ENCODE measurements around the gene C16orf95.
"Not testable (repeated sequence)": the region's sequence is repeated elsewhere in the genome, so short reads cannot be mapped to it uniquely, and the experiment has no call there.

Gene C16orf95

GRCh38 chr16:87346517-87347060, 29.4 kb upstream of the C16orf95 start:
- no peak for DNase-seq (ENCODE audit: low read depth in 2 of 2)

GRCh38 chr16:87345726-87346424, 28.7 kb upstream of the C16orf95 start:
- no peak for DNase-seq (ENCODE audit: low read depth in 2 of 2)

GRCh38 chr16:87344931-87345631, 27.9 kb upstream of the C16orf95 start:
- DNase-seq (ENCODE audit: low read depth in 2 of 2), result peak; percentile 13 to 33

- DNase-seq (ENCODE audit: low read depth in 2 of 2), result no peak
Measured at GRCh38 chr16:87344165-87344930, 27.2 kb upstream of the C16orf95 start.

GRCh38 chr16:87343753-87344050, 26.5 kb upstream of the C16orf95 start:
- no peak for DNase-seq (ENCODE audit: low read depth in 2 of 2)

GRCh38 chr16:87342978-87343752, 26.0 kb upstream of the C16orf95 start:
- no peak for DNase-seq (ENCODE audit: low read depth in 2 of 2)

GRCh38 chr16:87342504-87342903, 25.3 kb upstream of the C16orf95 start:
- DNase-seq (ENCODE audit: low read depth in 2 of 2), result no peak

GRCh38 chr16:87340198-87340597, 23.0 kb upstream of the C16orf95 start:
- DNase-seq (ENCODE audit: low read depth in 2 of 2), result no peak

- not testable (repeated sequence) for DNase-seq (ENCODE audit: low read depth in 2 of 2)
Measured at GRCh38 chr16:87339724-87340105, 22.5 kb upstream of the C16orf95 start.

- DNase-seq (ENCODE audit: low read depth in 2 of 2), result no peak
Measured at GRCh38 chr16:87339086-87339723, 22.0 kb upstream of the C16orf95 start.

GRCh38 chr16:87338155-87338765, 21.1 kb upstream of the C16orf95 start:
- no peak for DNase-seq (ENCODE audit: low read depth in 2 of 2)

- DNase-seq (ENCODE audit: low read depth in 2 of 2), result no peak
Measured at GRCh38 chr16:87337262-87337771, 20.1 kb upstream of the C16orf95 start.

- DNase-seq (ENCODE audit: low read depth in 2 of 2), result no peak
Measured at GRCh38 chr16:87336434-87337240, 19.4 kb upstream of the C16orf95 start.

GRCh38 chr16:87335625-87336433, 18.6 kb upstream of the C16orf95 start:
- DNase-seq (ENCODE audit: low read depth in 2 of 2), result no peak

GRCh38 chr16:87334651-87335624, 17.7 kb upstream of the C16orf95 start:
- DNase-seq (ENCODE audit: low read depth in 2 of 2), result no peak

GRCh38 chr16:87333581-87334331, 16.6 kb upstream of the C16orf95 start:
- no peak for DNase-seq (ENCODE audit: low read depth in 2 of 2)

- DNase-seq (ENCODE audit: low read depth in 2 of 2), result no peak
Measured at GRCh38 chr16:87333101-87333500, 15.9 kb upstream of the C16orf95 start.
